Osteocyte (in vitro differentiated cells): ENCODE measurements around the gene FSHB. TPM values are rescaled to one million over a fixed set of nuclear protein-coding genes. Genes with fewer than 3 reads are reported as not detected.

Experiments
- DNase-seq: peaks from one replicate; pipeline ENCODE4 v3.0.0; 2021; ENCODE audit warnings: mixed read lengths; ENCODE audit not compliant: unreplicated experiment; ENCODE audit errors: extremely low spot score
- H3K27ac Mint-ChIP-seq: one replicate; pipeline ENCODE4 v1.8.0; 2021; ENCODE audit warnings: mild to moderate bottlenecking, mixed read lengths; ENCODE audit not compliant: unreplicated experiment
- H3K27me3 Mint-ChIP-seq: one replicate; pipeline ENCODE4 v1.8.0; 2021; ENCODE audit warnings: mixed read lengths; ENCODE audit not compliant: unreplicated experiment
- H3K36me3 Mint-ChIP-seq: one replicate; pipeline ENCODE4 v1.8.0; 2021; ENCODE audit warnings: mixed read lengths; ENCODE audit not compliant: unreplicated experiment
- H3K4me1 Mint-ChIP-seq: one replicate; pipeline ENCODE4 v1.8.0; 2021; ENCODE audit warnings: mixed read lengths; ENCODE audit not compliant: unreplicated experiment
- H3K4me3 Mint-ChIP-seq: one replicate; pipeline ENCODE4 v1.8.0; 2021; ENCODE audit warnings: mild to moderate bottlenecking, moderate library complexity, mixed read lengths; ENCODE audit not compliant: unreplicated experiment
- H3K9me3 Mint-ChIP-seq: one replicate; pipeline ENCODE4 v1.8.0; 2021; ENCODE audit warnings: mixed read lengths; ENCODE audit not compliant: unreplicated experiment
- total RNA-seq: library from RNA; stranded (reverse); gene quantifications from 2 replicates; pipeline ENCODE4 v1.2.1, GENCODE V29; 2021
- TF ChIP-seq, protein P1 (sequence below): fragments of 200-600 bp; sonication (generic); IDR thresholded peaks from 2 replicates; pipeline ENCODE4 v1.5.0; 2021; ENCODE audit warnings: antibody characterized with exemption, mild to moderate bottlenecking, moderate library complexity

FSHB gene
- total RNA-seq, 1 donor from 2014 or later, result not detected

DNA sequence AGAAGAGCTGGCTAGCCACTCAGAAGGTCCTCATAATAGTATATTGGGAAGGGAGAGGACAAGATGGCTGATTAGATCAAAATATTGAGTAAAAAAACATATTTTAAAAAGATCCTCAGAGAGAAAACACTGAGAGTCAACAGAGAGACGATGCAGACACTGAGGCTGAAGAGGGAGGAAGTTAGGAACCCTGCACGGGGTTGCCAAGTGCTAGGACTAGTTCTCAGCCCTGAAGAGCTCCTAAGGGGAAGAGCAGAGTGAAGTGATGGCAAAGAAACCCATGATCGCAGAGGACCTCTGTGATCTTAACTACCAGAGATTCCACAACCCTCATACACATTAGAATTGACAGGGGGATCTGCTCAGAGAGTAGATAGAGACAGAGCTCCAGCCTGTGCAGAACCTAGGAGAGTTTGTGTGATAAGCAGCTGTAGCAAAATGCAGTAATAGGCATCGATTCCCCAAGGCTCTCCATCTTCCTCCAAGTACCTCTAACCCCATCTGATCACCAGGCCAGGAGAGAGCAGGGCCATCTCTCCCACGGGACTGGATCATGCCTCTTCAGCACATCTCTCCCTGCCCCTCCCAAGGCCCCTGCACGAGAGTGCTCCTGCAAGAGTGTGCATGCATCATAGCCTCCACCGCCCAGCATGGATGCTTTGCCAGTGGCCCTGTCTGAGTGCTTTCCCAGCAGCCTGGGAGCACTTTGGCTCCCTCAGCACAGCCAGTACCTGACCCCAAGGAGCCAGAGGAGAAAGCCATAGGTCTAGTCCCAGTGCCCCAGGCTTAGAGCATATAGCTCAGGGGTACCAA, 50.9 kb downstream of the FSHB start:
- Mint-ChIP-seq H3K27ac (no peak overlapping the region), H3K9me3 (no peaks in the 10 kb centered on the region), H3K4me1 (peaks cover 8% of the 10 kb centered on the region), H3K36me3 (no peaks in the 10 kb centered on the region), H3K27me3 (peaks cover 7% of the 10 kb centered on the region), H3K4me3 (no peak overlapping the region)
- no peak for DNase-seq
- TF ChIP-seq, protein P1, sequence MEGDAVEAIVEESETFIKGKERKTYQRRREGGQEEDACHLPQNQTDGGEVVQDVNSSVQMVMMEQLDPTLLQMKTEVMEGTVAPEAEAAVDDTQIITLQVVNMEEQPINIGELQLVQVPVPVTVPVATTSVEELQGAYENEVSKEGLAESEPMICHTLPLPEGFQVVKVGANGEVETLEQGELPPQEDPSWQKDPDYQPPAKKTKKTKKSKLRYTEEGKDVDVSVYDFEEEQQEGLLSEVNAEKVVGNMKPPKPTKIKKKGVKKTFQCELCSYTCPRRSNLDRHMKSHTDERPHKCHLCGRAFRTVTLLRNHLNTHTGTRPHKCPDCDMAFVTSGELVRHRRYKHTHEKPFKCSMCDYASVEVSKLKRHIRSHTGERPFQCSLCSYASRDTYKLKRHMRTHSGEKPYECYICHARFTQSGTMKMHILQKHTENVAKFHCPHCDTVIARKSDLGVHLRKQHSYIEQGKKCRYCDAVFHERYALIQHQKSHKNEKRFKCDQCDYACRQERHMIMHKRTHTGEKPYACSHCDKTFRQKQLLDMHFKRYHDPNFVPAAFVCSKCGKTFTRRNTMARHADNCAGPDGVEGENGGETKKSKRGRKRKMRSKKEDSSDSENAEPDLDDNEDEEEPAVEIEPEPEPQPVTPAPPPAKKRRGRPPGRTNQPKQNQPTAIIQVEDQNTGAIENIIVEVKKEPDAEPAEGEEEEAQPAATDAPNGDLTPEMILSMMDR, result no peak

DNA sequence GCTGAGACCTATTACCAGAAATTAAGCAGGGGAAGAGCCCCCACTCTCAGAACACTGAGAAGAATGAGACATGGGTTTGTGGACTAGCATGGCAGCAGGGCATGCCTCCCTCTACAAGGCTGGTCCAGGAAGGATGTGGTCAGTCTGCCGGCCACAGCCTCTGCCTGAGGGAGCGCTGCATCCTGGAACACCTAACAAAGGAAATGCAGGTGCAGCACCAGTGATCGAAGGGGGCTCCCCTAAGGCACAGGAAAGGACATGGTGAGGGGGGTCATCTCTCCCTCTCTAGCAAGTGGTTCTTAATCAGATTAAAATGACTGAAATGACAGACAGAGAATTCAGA, 51.4 kb downstream of the FSHB start:
- TF ChIP-seq, protein P1, result no peak
- Mint-ChIP-seq H3K36me3 (no peaks in the 10 kb centered on the region), H3K4me3 (no peak overlapping the region), H3K4me1 (peaks cover 8% of the 10 kb centered on the region), H3K27ac (no peak overlapping the region), H3K27me3 (peaks cover 7% of the 10 kb centered on the region), H3K9me3 (no peaks in the 10 kb centered on the region)
- DNase-seq, result no peak

Other genes starting within 250 kb of the FSHB start
- not detected in 2 replicates for gene KCNA4, start 214.0 kb upstream of the FSHB start, total RNA-seq
- 21.6 and 21.7 TPM in 2 replicates for gene ARL14EP, start 92.1 kb downstream of the FSHB start, total RNA-seq